Esophagus muscularis mucosa (tissue), 3 donors: ENCODE measurements around the gene MAPK8IP3.

ENCODE experiments used
- POLR2AphosphoS5 ChIP-seq, 2 donors: sonication (generic); formaldehyde crosslinking; IDR thresholded peaks; one replicate each; pipeline ENCODE4 v1.6.1; 2017; ENCODE audit warnings: antibody characterized with exemption in 2 of 2
- TF ChIP-seq, protein P1 (sequence below), 3 experiments: fragments of 200-600 bp in 2 of 3; fragments of 450-650 bp in 1 of 3; sonication (generic) in 2 of 3; IDR thresholded peaks; one replicate each; pipeline ENCODE4 v1.5.1; 2017 to 2019; ENCODE audit warnings: antibody characterized with exemption in 3 of 3, mild to moderate bottlenecking in 2 of 3, moderate library complexity in 1 of 3

DNA sequence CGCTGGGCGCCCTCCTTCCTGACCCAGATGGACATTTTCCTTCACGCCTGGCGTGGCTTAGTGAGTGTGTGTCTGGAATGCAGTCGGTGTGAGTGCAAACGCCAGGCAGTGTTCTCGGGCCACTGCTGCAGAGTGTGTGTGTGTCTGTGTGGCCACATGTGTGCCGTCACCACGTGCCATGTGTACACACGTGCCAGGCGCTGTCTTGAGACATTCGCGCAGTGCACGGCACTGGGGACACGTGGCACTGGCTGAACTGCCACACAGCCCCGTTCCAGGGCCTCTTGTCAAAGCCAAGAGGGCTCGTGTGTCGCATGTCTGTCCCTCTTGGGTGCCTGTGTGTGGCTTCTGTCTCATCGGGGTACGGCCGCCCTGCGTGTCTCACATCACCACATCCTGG, 28.8 kb downstream of the MAPK8IP3 start:
- TF ChIP-seq, protein P1, sequence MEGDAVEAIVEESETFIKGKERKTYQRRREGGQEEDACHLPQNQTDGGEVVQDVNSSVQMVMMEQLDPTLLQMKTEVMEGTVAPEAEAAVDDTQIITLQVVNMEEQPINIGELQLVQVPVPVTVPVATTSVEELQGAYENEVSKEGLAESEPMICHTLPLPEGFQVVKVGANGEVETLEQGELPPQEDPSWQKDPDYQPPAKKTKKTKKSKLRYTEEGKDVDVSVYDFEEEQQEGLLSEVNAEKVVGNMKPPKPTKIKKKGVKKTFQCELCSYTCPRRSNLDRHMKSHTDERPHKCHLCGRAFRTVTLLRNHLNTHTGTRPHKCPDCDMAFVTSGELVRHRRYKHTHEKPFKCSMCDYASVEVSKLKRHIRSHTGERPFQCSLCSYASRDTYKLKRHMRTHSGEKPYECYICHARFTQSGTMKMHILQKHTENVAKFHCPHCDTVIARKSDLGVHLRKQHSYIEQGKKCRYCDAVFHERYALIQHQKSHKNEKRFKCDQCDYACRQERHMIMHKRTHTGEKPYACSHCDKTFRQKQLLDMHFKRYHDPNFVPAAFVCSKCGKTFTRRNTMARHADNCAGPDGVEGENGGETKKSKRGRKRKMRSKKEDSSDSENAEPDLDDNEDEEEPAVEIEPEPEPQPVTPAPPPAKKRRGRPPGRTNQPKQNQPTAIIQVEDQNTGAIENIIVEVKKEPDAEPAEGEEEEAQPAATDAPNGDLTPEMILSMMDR (IDR thresholded peaks at IDR 0.05): no peak
- TF ChIP-seq POLR2AphosphoS5 (IDR thresholded peaks at IDR 0.05): no peak
